Keratinocyte (primary cell): ENCODE measurements around the gene TTLL5. TPM values are rescaled to one million over a fixed set of nuclear protein-coding genes. Genes with fewer than 3 reads are reported as not detected.

Experiments used
- DNase-seq: peaks from one replicate; pipeline ENCODE4 v3.0.0-alpha.2; 2011; ENCODE audit warnings: low read depth, missing footprints, low spot score
- FAIRE-seq: peaks from 2 replicates; lab custom pipeline; 2011; peaks lifted over from hg19 to GRCh38; lab: Jason Lieb, UNC
- H2AFZ ChIP-seq: 2 replicates; pipeline ENCODE4 v1.6.0; 2012; ENCODE audit warnings: low read length, control low read depth, inconsistent platforms; ENCODE audit not compliant: control insufficient read depth
- H3K27ac ChIP-seq: 2 replicates; pipeline ENCODE4 v1.5.1; 2011; ENCODE audit warnings: low read length; ENCODE audit not compliant: control insufficient read depth, insufficient read depth
- H3K27me3 ChIP-seq: 3 replicates; pipeline ENCODE4 v1.6.0; 2011; ENCODE audit warnings: low read length; ENCODE audit not compliant: control insufficient read depth, insufficient read depth; ENCODE audit errors: extremely low read depth
- H3K36me3 ChIP-seq, 2 experiments: 2 replicates in 1 of 2; 3 replicates in 1 of 2; pipeline ENCODE4 v1.5.1; 2011; ENCODE audit warnings: low read length in 2 of 2, mild to moderate bottlenecking in 1 of 2; ENCODE audit not compliant: control insufficient read depth in 2 of 2, insufficient read depth in 2 of 2; ENCODE audit errors: extremely low read depth in 1 of 2
- H3K4me1 ChIP-seq: 3 replicates; pipeline ENCODE4 v1.5.1; 2011; ENCODE audit warnings: low read length; ENCODE audit not compliant: control insufficient read depth, insufficient read depth; ENCODE audit errors: extremely low read depth
- H3K4me2 ChIP-seq: 3 replicates; pipeline ENCODE4 v1.6.0; 2011; ENCODE audit warnings: low read depth, low read length; ENCODE audit not compliant: control insufficient read depth, insufficient read depth; ENCODE audit errors: extremely low read depth
- H3K4me3 ChIP-seq, 3 experiments: fragments of 200-600 bp in 1 of 3; sonication (generic) in 1 of 3; 2 replicates in 2 of 3; 3 replicates in 1 of 3; pipeline ENCODE4 v1.5.1; 2011 to 2016; ENCODE audit warnings: low read length in 3 of 3, mild to moderate bottlenecking in 3 of 3, control low read depth in 2 of 3, inconsistent platforms in 1 of 3, low read depth in 1 of 3, mixed read lengths in 1 of 3, mixed run types in 1 of 3, moderate library complexity in 1 of 3; ENCODE audit not compliant: control insufficient read depth in 2 of 3, insufficient read depth in 2 of 3; ENCODE audit errors: extremely low read depth in 1 of 3
- H3K79me2 ChIP-seq: 2 replicates; pipeline ENCODE4 v1.6.0; 2012; ENCODE audit warnings: low read length; ENCODE audit not compliant: control insufficient read depth, insufficient read depth
- H3K9ac ChIP-seq: 3 replicates; pipeline ENCODE4 v1.6.0; 2011; ENCODE audit warnings: low read length; ENCODE audit not compliant: control insufficient read depth, insufficient read depth; ENCODE audit errors: extremely low read depth
- H3K9me1 ChIP-seq: 3 replicates; pipeline ENCODE4 v1.6.0; 2011; ENCODE audit warnings: low read length; ENCODE audit not compliant: control insufficient read depth, insufficient read depth; ENCODE audit errors: extremely low read depth
- H3K9me3 ChIP-seq: 2 replicates; pipeline ENCODE4 v1.5.1; 2012; ENCODE audit warnings: low read depth, low read length; ENCODE audit not compliant: control insufficient read depth
- H4K20me1 ChIP-seq: 3 replicates; pipeline ENCODE4 v1.6.0; 2011; ENCODE audit warnings: low read length; ENCODE audit not compliant: control insufficient read depth, insufficient read depth; ENCODE audit errors: extremely low read depth
- EZH2 ChIP-seq: IDR thresholded peaks from one replicate; pipeline ENCODE4 v1.6.1; 2012; ENCODE audit warnings: inconsistent platforms, mild to moderate bottlenecking, low read length, moderate library complexity
- dilution Hi-C: fragments of 300-500 bp; cut with MboI; formaldehyde crosslinking; loops from one replicate; pipeline ENCODE4 v1.7.0; 2020; ENCODE audit warnings: low sequenced_read_pairs; ENCODE audit not compliant: extremely low pct_ligation_motif_present
- polyA plus RNA-seq, 5 experiments: library from polyadenylated mRNA; depleted of rRNA in 3 of 5; stranded (reverse) in 3 of 5; stranded (forward) in 1 of 5; unstranded in 1 of 5; fragments of >200 nt; gene quantifications; 1 replicate in 1 of 5; 2 replicates in 3 of 5; 3 replicates in 1 of 5; pipeline versions ENCODE4 v1.2.1 to v1.2.3, GENCODE V29; 2011 to 2012; ENCODE audit warnings: missing spikeins in 2 of 5, low read depth in 1 of 5, low replicate concordance in 1 of 5
- TF ChIP-seq, protein P1 (sequence below), 3 experiments: IDR thresholded peaks in 1 of 3; conservative IDR thresholded peaks in 1 of 3; optimal IDR thresholded peaks in 1 of 3; 2 replicates in 2 of 3; 3 replicates in 1 of 3; pipeline versions ENCODE3 to v1.5.1; 2011; ENCODE audit warnings: low read length in 3 of 3, mild to moderate bottlenecking in 3 of 3, moderate library complexity in 2 of 3, control low read depth in 1 of 3, inconsistent platforms in 1 of 3; ENCODE audit not compliant: insufficient read depth in 2 of 3; ENCODE audit errors: extremely low read depth in 1 of 3

The TTLL5 gene
- polyA plus RNA-seq, 1 donor (not counting 4 experiments of a cell fraction or from before 2014, with no cell fraction given) = 20.7 TPM

DNA sequence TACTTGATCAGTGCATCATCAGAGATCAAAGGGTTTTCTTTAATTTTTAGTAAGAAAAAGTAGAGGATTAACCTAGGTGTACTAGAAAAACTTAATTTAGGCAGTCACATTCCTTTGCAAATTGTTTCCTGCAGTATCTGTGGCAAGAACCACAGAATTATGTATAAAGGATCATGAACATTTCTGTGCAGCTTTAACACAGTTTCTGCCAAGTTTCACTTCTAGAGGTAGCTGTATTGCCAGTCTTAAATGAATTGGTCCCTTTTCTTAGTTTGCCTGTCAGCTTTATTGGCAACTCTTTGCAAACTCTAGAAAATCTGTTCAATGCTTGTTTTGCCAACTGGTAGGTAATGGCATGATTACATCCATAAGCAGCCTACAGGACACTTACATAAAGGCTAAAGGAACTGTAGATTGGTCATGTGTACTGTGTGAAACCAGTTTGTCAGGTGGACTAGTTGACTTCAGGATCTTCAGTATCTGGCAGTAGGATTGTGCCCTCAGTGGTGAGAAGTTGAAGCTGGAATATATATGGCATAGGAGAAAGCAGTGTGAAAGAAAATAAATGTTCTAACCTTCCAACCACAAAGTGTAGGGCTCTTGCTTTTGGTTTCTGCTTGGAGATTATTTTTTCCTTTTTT lies 75.9 kb downstream of the TTLL5 start:
- Histone ChIP-seq H3K9ac (no peak overlapping the region), H3K4me2 (no peak overlapping the region), H3K4me3 (no peak overlapping the region), H3K36me3 (peaks cover 5 to 7% of the 10 kb centered on the region in 2 experiments), H4K20me1 (no peaks in the 10 kb centered on the region), H3K4me1 (no peaks in the 10 kb centered on the region), H3K27me3 (no peaks in the 10 kb centered on the region), H3K27ac (no peak overlapping the region), H3K79me2 (no peaks in the 10 kb centered on the region), H3K9me1 (no peaks in the 10 kb centered on the region), H2AFZ (no peak overlapping the region), H3K9me3 (no peaks in the 10 kb centered on the region)
- dilution Hi-C loops = no loop called here
- FAIRE-seq (no peak), DNase-seq (no peak)
- TF ChIP-seq, protein P1, sequence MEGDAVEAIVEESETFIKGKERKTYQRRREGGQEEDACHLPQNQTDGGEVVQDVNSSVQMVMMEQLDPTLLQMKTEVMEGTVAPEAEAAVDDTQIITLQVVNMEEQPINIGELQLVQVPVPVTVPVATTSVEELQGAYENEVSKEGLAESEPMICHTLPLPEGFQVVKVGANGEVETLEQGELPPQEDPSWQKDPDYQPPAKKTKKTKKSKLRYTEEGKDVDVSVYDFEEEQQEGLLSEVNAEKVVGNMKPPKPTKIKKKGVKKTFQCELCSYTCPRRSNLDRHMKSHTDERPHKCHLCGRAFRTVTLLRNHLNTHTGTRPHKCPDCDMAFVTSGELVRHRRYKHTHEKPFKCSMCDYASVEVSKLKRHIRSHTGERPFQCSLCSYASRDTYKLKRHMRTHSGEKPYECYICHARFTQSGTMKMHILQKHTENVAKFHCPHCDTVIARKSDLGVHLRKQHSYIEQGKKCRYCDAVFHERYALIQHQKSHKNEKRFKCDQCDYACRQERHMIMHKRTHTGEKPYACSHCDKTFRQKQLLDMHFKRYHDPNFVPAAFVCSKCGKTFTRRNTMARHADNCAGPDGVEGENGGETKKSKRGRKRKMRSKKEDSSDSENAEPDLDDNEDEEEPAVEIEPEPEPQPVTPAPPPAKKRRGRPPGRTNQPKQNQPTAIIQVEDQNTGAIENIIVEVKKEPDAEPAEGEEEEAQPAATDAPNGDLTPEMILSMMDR (optimal IDR thresholded peaks at IDR 0.05 in 1 of 3, IDR thresholded peaks at IDR 0.05 in 1 of 3, conservative IDR thresholded peaks at IDR 0.05 in 1 of 3; ENCODE audit: extremely low read depth in 1 of 3, insufficient read depth in 2 of 3, low read length in 3 of 3) = no peak
- no peak for TF ChIP-seq EZH2

DNA sequence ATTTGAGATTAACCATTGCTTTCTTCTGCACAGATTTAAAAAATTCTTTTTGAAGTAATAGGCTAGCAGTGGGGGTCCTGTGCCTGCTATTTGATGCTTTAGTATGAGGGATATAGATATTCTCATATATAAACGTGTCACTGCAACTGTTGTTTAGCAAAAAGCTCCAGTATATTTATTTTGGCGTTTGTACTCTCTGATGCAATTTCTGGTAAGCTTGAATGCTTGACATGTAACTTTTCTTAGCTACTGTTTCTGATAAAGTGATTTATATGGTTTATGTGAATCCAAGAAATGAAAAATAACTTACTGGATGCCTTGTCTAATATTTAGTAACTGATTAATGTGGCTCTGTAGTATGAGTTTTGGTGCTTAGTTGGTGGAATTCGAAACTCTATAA lies 77.1 kb downstream of the TTLL5 start:
- no peak for TF ChIP-seq EZH2
- TF ChIP-seq, protein P1 (optimal IDR thresholded peaks at IDR 0.05 in 1 of 3, IDR thresholded peaks at IDR 0.05 in 1 of 3, conservative IDR thresholded peaks at IDR 0.05 in 1 of 3; ENCODE audit: extremely low read depth in 1 of 3, insufficient read depth in 2 of 3, low read length in 3 of 3) = no peak
- Histone ChIP-seq H3K9ac (no peak overlapping the region), H2AFZ (no peak overlapping the region), H3K27ac (no peak overlapping the region), H3K79me2 (no peaks in the 10 kb centered on the region), H3K4me3 (no peak overlapping the region), H3K9me3 (no peaks in the 10 kb centered on the region), H3K36me3 (peaks cover 2 to 9% of the 10 kb centered on the region in 2 experiments), H3K9me1 (no peaks in the 10 kb centered on the region), H3K4me2 (no peak overlapping the region), H3K4me1 (no peaks in the 10 kb centered on the region), H3K27me3 (no peaks in the 10 kb centered on the region), H4K20me1 (no peaks in the 10 kb centered on the region)
- dilution Hi-C loops = no loop called here
- FAIRE-seq (no peak), DNase-seq (no peak)
